Measurements from ENCODE around the gene CAPN11.

The CAPN11 gene

GRCh38 chr6:44156494-44157151, 2.0 kb upstream of the CAPN11 start:
- no peak for DNase-seq

GRCh38 chr6:44157152-44157521, 1.5 kb upstream of the CAPN11 start:
- DNase-seq, result no peak

GRCh38 chr6:44161997-44162338, 3.3 kb downstream of the CAPN11 start:
- peak; percentile 36 for DNase-seq

GRCh38 chr6:44162876-44163625, 4.4 kb downstream of the CAPN11 start:
- DNase-seq, result no peak

- no peak for DNase-seq
Observed at GRCh38 chr6:44166116-44166515, 7.5 kb downstream of the CAPN11 start.

- DNase-seq, result no peak
Observed at GRCh38 chr6:44166591-44167184, 8.1 kb downstream of the CAPN11 start.

GRCh38 chr6:44167567-44167966, 8.9 kb downstream of the CAPN11 start:
- no peak for DNase-seq

GRCh38 chr6:44169154-44169553, 10.5 kb downstream of the CAPN11 start:
- no peak for DNase-seq

- no peak for DNase-seq
Observed at GRCh38 chr6:44169886-44170570, 11.4 kb downstream of the CAPN11 start.

GRCh38 chr6:44171899-44172546, 13.4 kb downstream of the CAPN11 start:
- DNase-seq, result no peak

- DNase-seq, result peak; percentile 75
Observed at GRCh38 chr6:44172731-44173500, 14.3 kb downstream of the CAPN11 start.

- no peak for DNase-seq
Observed at GRCh38 chr6:44176130-44176761, 17.6 kb downstream of the CAPN11 start.

GRCh38 chr6:44176762-44177509, 18.3 kb downstream of the CAPN11 start:
- DNase-seq, result no peak

- DNase-seq, result peak; percentile 55
Observed at GRCh38 chr6:44177691-44178423, 19.2 kb downstream of the CAPN11 start.

GRCh38 chr6:44178424-44179071, 19.9 kb downstream of the CAPN11 start:
- DNase-seq, result no peak

GRCh38 chr6:44179072-44179536, 20.5 kb downstream of the CAPN11 start:
- no peak for DNase-seq

GRCh38 chr6:44179648-44180047, 21.0 kb downstream of the CAPN11 start:
- no peak for DNase-seq

GRCh38 chr6:44180406-44180805, 21.8 kb downstream of the CAPN11 start:
- no peak for DNase-seq

GRCh38 chr6:44180886-44181285, 22.3 kb downstream of the CAPN11 start:
- DNase-seq, result no peak
